Activated T-helper 2 cell treated with anti-CD3 and anti-CD28 coated beads, Interferon-gamma antibody, Interleukin-2, Interleukin-4, amounts not matched to agents 10 μg/mL and 5 μg/mL and 100 μg/mL, durations not matched to agents 14 hours and 24 hours and 36 hours (primary cell): ENCODE data around the gene TMEM214. TPM values are rescaled to one million over a fixed set of nuclear protein-coding genes. Genes with fewer than 3 reads are reported as not detected.
"Not testable (repeated sequence)": the region's sequence is repeated elsewhere in the genome, so short reads cannot be mapped to it uniquely, and the experiment has no call there.

Experiments used
- DNase-seq: peaks from one replicate; pipeline ENCODE4 v3.0.0; 2021; ENCODE audit warnings: low spot score
- H3K27ac Mint-ChIP-seq: one replicate; pipeline ENCODE4 v1.8.0; 2021; ENCODE audit warnings: mixed read lengths
- H3K27me3 Mint-ChIP-seq: one replicate; pipeline ENCODE4 v1.8.0; 2021; ENCODE audit warnings: low read depth, mixed read lengths
- H3K36me3 Mint-ChIP-seq: one replicate; pipeline ENCODE4 v1.8.0; 2021; ENCODE audit warnings: low read depth, mixed read lengths
- H3K4me1 Mint-ChIP-seq: one replicate; pipeline ENCODE4 v1.8.0; 2021; ENCODE audit warnings: low read depth, mixed read lengths
- H3K4me3 Mint-ChIP-seq: one replicate; pipeline ENCODE4 v1.8.0; 2021; ENCODE audit warnings: low read depth, mild to moderate bottlenecking, moderate library complexity, mixed read lengths
- H3K9me3 Mint-ChIP-seq: one replicate; pipeline ENCODE4 v1.8.0; 2021; ENCODE audit warnings: mixed read lengths
- intact Hi-C: fragments of 100-400 bp; cut with micrococcal nuclease; formaldehyde crosslinking; loops from one replicate; pipeline ENCODE4 v1.15.1; 2023
- total RNA-seq: library from RNA; stranded (reverse); gene quantifications from 2 replicates; pipeline ENCODE4 v1.2.3, GENCODE V29; 2022

Gene TMEM214
- total RNA-seq, 1 donor from 2014 or later, result 102 TPM

- no peak for DNase-seq
- H3K27me3 Mint-ChIP-seq, result no peaks in the 10 kb centered on the region
- intact Hi-C loops, result no loop called here
- peak overlapping the region; percentile 47 for H3K27ac Mint-ChIP-seq
- H3K9me3 Mint-ChIP-seq, result no peaks in the 10 kb centered on the region
- peaks cover 44% of the 10 kb centered on the region for H3K4me1 Mint-ChIP-seq
- peak overlapping the region; percentile 98 for H3K4me3 Mint-ChIP-seq
- peaks cover 52% of the 10 kb centered on the region for H3K36me3 Mint-ChIP-seq
Observed at GRCh38 chr2:27069961-27070618, 37.3 kb downstream of the TMEM214 start.

- intact Hi-C loops, result loop anchor here (1.0 kb wide), 3 partner anchors 11 to 20 kb away; partner anchors contain the start of gene KHK
- peaks cover 46% of the 10 kb centered on the region for H3K4me1 Mint-ChIP-seq
- peaks cover 45% of the 10 kb centered on the region for H3K36me3 Mint-ChIP-seq
- peak overlapping the region; percentile 98 for H3K4me3 Mint-ChIP-seq
- no peaks in the 10 kb centered on the region for H3K9me3 Mint-ChIP-seq
- no peak for DNase-seq
- no peaks in the 10 kb centered on the region for H3K27me3 Mint-ChIP-seq
- peak overlapping the region; percentile 90 for H3K27ac Mint-ChIP-seq
Observed at GRCh38 chr2:27070653-27071276, 38.0 kb downstream of the TMEM214 start.

GRCh38 chr2:27071277-27071989 is 38.7 kb downstream of the TMEM214 start, which contains the start of gene OST4:
Gene OST4, minus strand, starts transcription at chr2:27071654.
- Mint-ChIP-seq H3K9me3 (no peaks in the 10 kb centered on the region), H3K4me1 (peaks cover 49% of the 10 kb centered on the region), H3K27me3 (no peaks in the 10 kb centered on the region), H3K27ac (peak within 1 kb of the TSS; percentile 90), H3K36me3 (peaks cover 38% of the 10 kb centered on the region), H3K4me3 (peak within 1 kb of the TSS; percentile 98)
- intact Hi-C loops, result loop anchor here (1.0 kb wide), 3 partner anchors 10 to 21 kb away; partner anchors contain the start of gene KHK
- peak; percentile 89 for DNase-seq

GRCh38 chr2:27071990-27072830 is 39.4 kb downstream of the TMEM214 start:
- peak overlapping the region; percentile 73 for H3K4me3 Mint-ChIP-seq
- intact Hi-C loops, result loop anchor here (1.0 kb wide), 3 partner anchors 9 to 22 kb away; partner anchors contain the start of gene KHK
- H3K27ac Mint-ChIP-seq, result peak overlapping the region; percentile 70
- DNase-seq, result no peak
- peaks cover 54% of the 10 kb centered on the region for H3K4me1 Mint-ChIP-seq
- H3K36me3 Mint-ChIP-seq, result peaks cover 37% of the 10 kb centered on the region
- no peaks in the 10 kb centered on the region for H3K9me3 Mint-ChIP-seq
- H3K27me3 Mint-ChIP-seq, result no peaks in the 10 kb centered on the region

GRCh38 chr2:27072920-27073319 is 40.2 kb downstream of the TMEM214 start:
- H3K4me3 Mint-ChIP-seq, result peak overlapping the region; percentile 73
- H3K9me3 Mint-ChIP-seq, result no peaks in the 10 kb centered on the region
- H3K27ac Mint-ChIP-seq, result peak overlapping the region; percentile 70
- no peaks in the 10 kb centered on the region for H3K27me3 Mint-ChIP-seq
- no peak for DNase-seq
- H3K4me1 Mint-ChIP-seq, result peaks cover 56% of the 10 kb centered on the region
- intact Hi-C loops, result no loop called here
- peaks cover 30% of the 10 kb centered on the region for H3K36me3 Mint-ChIP-seq

- no peaks in the 10 kb centered on the region for H3K27me3 Mint-ChIP-seq
- intact Hi-C loops, result no loop called here
- no peak overlapping the region for H3K4me3 Mint-ChIP-seq
Observed at GRCh38 chr2:27073782-27074181, 41.0 kb downstream of the TMEM214 start.

GRCh38 chr2:27074738-27075565 is 42.2 kb downstream of the TMEM214 start:
- H3K4me1 Mint-ChIP-seq, result peaks cover 46% of the 10 kb centered on the region
- DNase-seq, result no peak
- no peaks in the 10 kb centered on the region for H3K27me3 Mint-ChIP-seq
- H3K36me3 Mint-ChIP-seq, result peaks cover 10% of the 10 kb centered on the region
- H3K27ac Mint-ChIP-seq, result peak overlapping the region; percentile 80
- no peak overlapping the region for H3K4me3 Mint-ChIP-seq
- intact Hi-C loops, result no loop called here
- H3K9me3 Mint-ChIP-seq, result no peaks in the 10 kb centered on the region

More at GRCh38 chr2:27073782-27074181, 41.0 kb downstream of the TMEM214 start:
- no peaks in the 10 kb centered on the region for H3K9me3 Mint-ChIP-seq
- H3K36me3 Mint-ChIP-seq, result peaks cover 21% of the 10 kb centered on the region
- peak overlapping the region; percentile 27 for H3K27ac Mint-ChIP-seq
- DNase-seq, result no peak
- peaks cover 56% of the 10 kb centered on the region for H3K4me1 Mint-ChIP-seq

- peak overlapping the region; percentile 80 for H3K27ac Mint-ChIP-seq
- DNase-seq, result not testable (repeated sequence)
Observed at GRCh38 chr2:27075566-27075871, 42.8 kb downstream of the TMEM214 start.

GRCh38 chr2:27076323-27076722 is 43.6 kb downstream of the TMEM214 start:
- no peaks in the 10 kb centered on the region for H3K27me3 Mint-ChIP-seq
- H3K9me3 Mint-ChIP-seq, result no peaks in the 10 kb centered on the region
- H3K4me1 Mint-ChIP-seq, result peaks cover 50% of the 10 kb centered on the region
- DNase-seq, result no peak
- intact Hi-C loops, result no loop called here
- peak overlapping the region; percentile 73 for H3K27ac Mint-ChIP-seq
- no peaks in the 10 kb centered on the region for H3K36me3 Mint-ChIP-seq
- no peak overlapping the region for H3K4me3 Mint-ChIP-seq

More at GRCh38 chr2:27075566-27075871, 42.8 kb downstream of the TMEM214 start:
- intact Hi-C loops, H3K36me3 Mint-ChIP-seq, H3K27me3 Mint-ChIP-seq, H3K4me3 Mint-ChIP-seq, H3K9me3 Mint-ChIP-seq: not testable (repeated sequence)
- H3K4me1 Mint-ChIP-seq, result peaks cover 45% of the 10 kb centered on the region

GRCh38 chr2:27077231-27077630 is 44.5 kb downstream of the TMEM214 start:
- Mint-ChIP-seq H3K9me3 (no peaks in the 10 kb centered on the region), H3K27me3 (no peaks in the 10 kb centered on the region), H3K4me3 (no peak overlapping the region), H3K27ac (no peak overlapping the region), H3K36me3 (no peaks in the 10 kb centered on the region), H3K4me1 (peaks cover 52% of the 10 kb centered on the region)
- intact Hi-C loops, result no loop called here
- DNase-seq, result no peak

GRCh38 chr2:27078267-27079194 is 45.8 kb downstream of the TMEM214 start, which contains the start of gene EMILIN1:
Gene EMILIN1, plus strand, starts transcription at chr2:27078615. Its CDS starts 451 bp downstream, at chr2:27079066.
- intact Hi-C loops, result no loop called here

More at GRCh38 chr2:27078267-27079194, 45.8 kb downstream of the TMEM214 start, which contains the start of gene EMILIN1:
- H3K36me3 Mint-ChIP-seq, result no peaks in the 10 kb centered on the region
- DNase-seq, result no peak
- H3K4me3 Mint-ChIP-seq, result no peak within 1 kb of the TSS
- no peaks in the 10 kb centered on the region for H3K27me3 Mint-ChIP-seq
- peaks cover 43% of the 10 kb centered on the region for H3K4me1 Mint-ChIP-seq
- no peaks in the 10 kb centered on the region for H3K9me3 Mint-ChIP-seq
- no peak within 1 kb of the TSS for H3K27ac Mint-ChIP-seq
